Thoracic aorta (tissue), 2 donors: ENCODE results near the gene MEIS2. TPM values are rescaled to one million over a fixed set of nuclear protein-coding genes. Genes with fewer than 3 reads are reported as not detected.
A peak's percentile ranks its signal among the peaks of the same experiment; 100 is the strongest.

Experiments
- ATAC-seq: fragments of 150-250 bp; one replicate; pipeline ENCODE4 v1.8.0; 2017; ENCODE audit warnings: low read depth; ENCODE audit not compliant: insufficient number of reproducible peaks, low FRiP score
- DNase-seq: peaks from one replicate; pipeline ENCODE4 v3.0.0-alpha.2; 2020; ENCODE audit warnings: low spot score
- H3K27ac ChIP-seq, 2 donors: fragments of 200-600 bp; sonication (generic); 1 replicate in 1 of 2; 2 replicates in 1 of 2; pipeline ENCODE4 v1.5.1; 2016; ENCODE audit warnings: mild to moderate bottlenecking in 2 of 2, moderate library complexity in 2 of 2
- H3K27me3 ChIP-seq: fragments of 200-600 bp; sonication (generic); replicated peaks from 2 replicates; pipeline ENCODE4 v1.6.0; 2016; ENCODE audit warnings: mild to moderate bottlenecking; ENCODE audit not compliant: insufficient read depth
- H3K36me3 ChIP-seq: fragments of 200-600 bp; sonication (generic); one replicate; pipeline ENCODE4 v1.5.1; 2016
- H3K4me1 ChIP-seq, 2 donors: fragments of 200-600 bp; sonication (generic); 1 replicate in 1 of 2; 2 replicates in 1 of 2; pipeline versions ENCODE4 v1.5.1 to v1.6.0; 2016; ENCODE audit warnings: low read depth in 2 of 2, mild to moderate bottlenecking in 1 of 2; ENCODE audit not compliant: control insufficient read depth in 1 of 2
- H3K4me3 ChIP-seq: fragments of 200-600 bp; sonication (generic); 2 replicates; pipeline ENCODE4 v1.5.1; 2016; ENCODE audit warnings: mild to moderate bottlenecking
- H3K9me3 ChIP-seq: fragments of 200-600 bp; sonication (generic); 2 replicates; pipeline ENCODE4 v1.5.1; 2016
- CTCF ChIP-seq: fragments of 200-600 bp; sonication (generic); IDR thresholded peaks from one replicate; pipeline ENCODE4 v1.5.1; 2019; ENCODE audit warnings: antibody characterized with exemption
- total RNA-seq, 2 donors: library from RNA; depleted of rRNA; stranded (reverse); fragments of >200 nt; gene quantifications; one replicate each; pipeline versions ENCODE4 v1.1.0 to v1.2.3, GENCODE V29; 2016

The MEIS2 gene
- total RNA-seq, 2 donors from 2014 or later: 46.4 to 57.2 TPM

GRCh38 chr15:36951731-36952247, 148.6 kb downstream of the MEIS2 start:
- no peak overlapping the region for H3K4me3 ChIP-seq
- no peak for DNase-seq
- no peaks in the 10 kb centered on the region for H3K9me3 ChIP-seq
- no peak overlapping the region for H3K27ac ChIP-seq
- TF ChIP-seq CTCF: no peak
- H3K27me3 ChIP-seq: no peaks in the 10 kb centered on the region
- ATAC-seq: peak; percentile 50
- H3K4me1 ChIP-seq: peaks cover 0 to 4% of the 10 kb centered on the region in 2 donors
- H3K36me3 ChIP-seq: peaks cover 4% of the 10 kb centered on the region

- no peak for TF ChIP-seq CTCF
- Histone ChIP-seq H3K27me3 (no peaks in the 10 kb centered on the region), H3K4me3 (no peak overlapping the region), H3K36me3 (peaks cover 4% of the 10 kb centered on the region), H3K9me3 (no peaks in the 10 kb centered on the region), H3K4me1 (peaks cover 0 to 4% of the 10 kb centered on the region in 2 donors), H3K27ac (no peak overlapping the region)
- DNase-seq (no peak), ATAC-seq (no peak)
Measured at GRCh38 chr15:36950371-36950770, 150.0 kb downstream of the MEIS2 start.

- Histone ChIP-seq H3K27me3 (no peaks in the 10 kb centered on the region), H3K36me3 (peaks cover 4% of the 10 kb centered on the region), H3K27ac (no peak overlapping the region), H3K9me3 (no peaks in the 10 kb centered on the region), H3K4me1 (peaks cover 4 to 8% of the 10 kb centered on the region in 2 donors), H3K4me3 (no peak overlapping the region)
- DNase-seq (no peak), ATAC-seq (no peak)
- no peak for TF ChIP-seq CTCF
Measured at GRCh38 chr15:36948982-36949381, 151.4 kb downstream of the MEIS2 start.

GRCh38 chr15:36947035-36947719, 153.2 kb downstream of the MEIS2 start:
- no peak for ATAC-seq
- TF ChIP-seq CTCF: no peak

GRCh38 chr15:36944442-36944841, 155.9 kb downstream of the MEIS2 start:
- no peak for TF ChIP-seq CTCF
- Histone ChIP-seq H3K36me3 (peaks cover 4% of the 10 kb centered on the region), H3K27ac (no peak overlapping the region), H3K27me3 (no peaks in the 10 kb centered on the region), H3K4me1 (peaks cover 0 to 17% of the 10 kb centered on the region in 2 donors), H3K4me3 (no peak overlapping the region), H3K9me3 (no peaks in the 10 kb centered on the region)
- no peak for ATAC-seq
- DNase-seq: no peak

More at GRCh38 chr15:36947035-36947719, 153.2 kb downstream of the MEIS2 start:
- Histone ChIP-seq H3K36me3 (peaks cover 4% of the 10 kb centered on the region), H3K27me3 (no peaks in the 10 kb centered on the region), H3K4me3 (no peak overlapping the region), H3K9me3 (no peaks in the 10 kb centered on the region), H3K27ac (no peak overlapping the region), H3K4me1 (peaks cover 0 to 17% of the 10 kb centered on the region in 2 donors)
- DNase-seq: no peak
